PC-9 (cell line): ENCODE measurements around the gene CDC42BPB.

Experiments
- EZH2 ChIP-seq: fragments of 200-600 bp; sonication (generic); IDR thresholded peaks from 2 replicates; pipeline ENCODE4 v1.8.0; 2017; ENCODE audit warnings: antibody characterized with exemption, low read depth
- TF ChIP-seq, protein P1 (sequence below): fragments of 200-600 bp; sonication (generic); conservative IDR thresholded peaks from 2 replicates; pipeline ENCODE4 v1.6.1; 2017; ENCODE audit warnings: mixed run types, antibody characterized with exemption, mild to moderate bottlenecking, moderate library complexity

DNA sequence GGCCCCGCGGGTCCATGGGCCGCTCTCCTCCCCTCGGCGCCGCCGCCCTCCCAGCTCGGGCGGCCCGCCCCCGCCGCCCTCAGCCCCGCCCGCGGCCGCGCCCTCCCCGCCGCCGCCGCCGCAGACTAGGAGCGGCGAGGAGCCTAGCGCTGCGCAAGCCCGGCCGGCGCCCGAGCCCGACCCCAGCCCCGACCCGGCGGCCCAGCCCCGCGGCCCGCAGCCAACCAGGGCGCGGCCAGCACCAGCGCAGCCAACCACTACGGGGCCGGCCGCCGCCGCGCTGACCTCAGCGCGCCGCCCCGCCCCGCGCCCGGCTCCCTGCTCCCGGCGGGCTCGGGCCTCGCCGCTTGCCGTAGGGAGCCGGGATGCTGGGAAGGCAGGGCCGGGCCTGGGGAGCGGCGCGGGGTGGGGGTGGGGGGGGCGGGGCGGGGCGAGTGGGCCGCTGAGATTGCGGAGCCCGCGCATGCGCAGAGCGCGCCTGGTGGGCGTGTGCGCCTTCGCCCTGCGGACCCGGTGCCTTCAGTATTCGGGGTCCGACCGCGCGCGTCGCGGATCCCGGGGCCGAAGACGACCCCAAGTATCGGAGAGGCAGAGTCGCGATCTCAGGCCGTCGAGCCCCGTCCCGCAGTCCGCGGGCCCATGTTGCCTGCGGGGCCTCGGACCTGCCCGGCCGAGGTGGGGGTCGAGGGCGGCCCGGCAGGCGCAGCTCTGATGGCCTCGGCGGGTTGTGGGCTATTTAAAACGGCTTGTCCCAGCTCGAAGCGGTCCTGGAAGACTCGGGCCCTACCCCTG, at the start of gene CDC42BPB:
- TF ChIP-seq, protein P1, sequence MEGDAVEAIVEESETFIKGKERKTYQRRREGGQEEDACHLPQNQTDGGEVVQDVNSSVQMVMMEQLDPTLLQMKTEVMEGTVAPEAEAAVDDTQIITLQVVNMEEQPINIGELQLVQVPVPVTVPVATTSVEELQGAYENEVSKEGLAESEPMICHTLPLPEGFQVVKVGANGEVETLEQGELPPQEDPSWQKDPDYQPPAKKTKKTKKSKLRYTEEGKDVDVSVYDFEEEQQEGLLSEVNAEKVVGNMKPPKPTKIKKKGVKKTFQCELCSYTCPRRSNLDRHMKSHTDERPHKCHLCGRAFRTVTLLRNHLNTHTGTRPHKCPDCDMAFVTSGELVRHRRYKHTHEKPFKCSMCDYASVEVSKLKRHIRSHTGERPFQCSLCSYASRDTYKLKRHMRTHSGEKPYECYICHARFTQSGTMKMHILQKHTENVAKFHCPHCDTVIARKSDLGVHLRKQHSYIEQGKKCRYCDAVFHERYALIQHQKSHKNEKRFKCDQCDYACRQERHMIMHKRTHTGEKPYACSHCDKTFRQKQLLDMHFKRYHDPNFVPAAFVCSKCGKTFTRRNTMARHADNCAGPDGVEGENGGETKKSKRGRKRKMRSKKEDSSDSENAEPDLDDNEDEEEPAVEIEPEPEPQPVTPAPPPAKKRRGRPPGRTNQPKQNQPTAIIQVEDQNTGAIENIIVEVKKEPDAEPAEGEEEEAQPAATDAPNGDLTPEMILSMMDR = no peak
- no peak for TF ChIP-seq EZH2
